ENCODE data around the gene GLRB. TPM values are rescaled to one million over a fixed set of nuclear protein-coding genes. Genes with fewer than 3 reads are reported as not detected.
"Not testable (repeated sequence)": the region's sequence is repeated elsewhere in the genome, so short reads cannot be mapped to it uniquely, and the experiment has no call there.

GLRB gene
- total and polyA plus RNA-seq, 9 of the 15 experiments (the other 6 are each of a cell fraction or from before 2014, with no cell fraction given): not detected

DNA sequence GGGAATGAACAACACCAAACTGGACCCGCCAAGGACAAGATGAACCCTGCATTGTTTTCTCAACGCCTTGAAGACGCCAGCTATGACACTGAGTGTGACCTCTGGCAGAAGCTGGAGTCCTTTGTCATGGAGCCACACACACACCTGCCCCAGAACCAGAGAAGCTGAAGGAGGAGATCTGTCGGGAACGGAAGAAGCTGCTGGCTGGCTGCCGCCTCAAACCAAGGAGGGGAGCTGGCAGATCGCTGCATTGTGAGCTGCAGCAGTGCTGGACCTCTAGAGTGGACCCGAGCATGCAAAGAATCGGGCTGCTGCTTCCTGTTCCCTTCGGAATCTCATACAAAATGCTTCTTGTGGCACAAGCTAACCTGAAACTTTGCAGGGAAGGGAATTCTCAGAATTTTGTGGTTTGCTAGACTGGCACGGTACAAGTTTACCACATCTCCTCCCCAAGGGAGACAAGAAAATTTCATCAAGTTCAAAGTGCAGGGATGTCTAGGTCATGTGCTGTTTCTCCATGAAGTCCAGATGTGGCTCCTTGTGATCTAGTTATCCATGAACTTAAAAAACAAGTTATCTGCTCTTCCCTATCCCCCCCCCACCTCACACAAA is 23.4 kb upstream of the GLRB start (continued):
- TF ChIP-seq USF1 (CRISPR knock-in tag; IDR thresholded peaks at IDR 0.05) (no peak), ZNF282 (CRISPR knock-in tag; IDR thresholded peaks at IDR 0.05) (no peak)

GRCh38 chr4:157057218-157057617 is 18.7 kb upstream of the GLRB start:
- no peak for TF ChIP-seq NR2C1 (IDR thresholded peaks at IDR 0.05)
- TF ChIP-seq NR2C1 (tag; IDR thresholded peaks at IDR 0.05): no peak
- TF ChIP-seq ZNF175 (CRISPR knock-in tag; IDR thresholded peaks at IDR 0.05; ENCODE audit: low read depth): no peak
- no peak for TF ChIP-seq HES1 (IDR thresholded peaks at IDR 0.05; ENCODE audit: low read depth)
- TF ChIP-seq NELFE (IDR thresholded peaks at IDR 0.05; ENCODE audit: insufficient read depth, insufficient read length): no peak
- no peak for TF ChIP-seq ADNP (tag; IDR thresholded peaks at IDR 0.05)
- no peak for TF ChIP-seq ZNF263 (CRISPR knock-in tag; IDR thresholded peaks at IDR 0.05; ENCODE audit: borderline replicate concordance)
- no peak for TF ChIP-seq ZNF830 (CRISPR knock-in tag; IDR thresholded peaks at IDR 0.05)
- TF ChIP-seq STAG1 (CRISPR knock-in tag; IDR thresholded peaks at IDR 0.05; ENCODE audit: borderline replicate concordance): no peak
- BruUV-seq (replicated peaks): no TSS peak
- no peak overlapping the region for H3K27ac ChIP-seq (ENCODE audit: extremely low read depth, low read depth, low read length)
- no peak overlapping the region for H3K4me3 ChIP-seq
- DNase-seq (ENCODE audit: extremely low read depth in 1 of 4, low spot score in 3 of 4) (no peak), ATAC-seq (no peak), FAIRE-seq (no peak)
- CTCF ChIA-PET (ENCODE audit: low intra/inter-chr PET ratio): no interaction called here
- H3K79me2 ChIP-seq (ENCODE audit: control insufficient read depth, insufficient read depth, low read length): no peaks in the 10 kb centered on the region
- H3K9me1 ChIP-seq (ENCODE audit: control insufficient read depth, insufficient read depth, low read length): no peaks in the 10 kb centered on the region
- no peak overlapping the region for H2AFZ ChIP-seq (ENCODE audit: low read depth, low read length)
- H3K4me2 ChIP-seq (ENCODE audit: insufficient read depth, low read length): no peak overlapping the region
- no peak overlapping the region for H3K9ac ChIP-seq (ENCODE audit: insufficient read depth in 1 of 2, low read depth in 2 of 2, low read length in 2 of 2)
- POLR2A ChIA-PET: no interaction called here
- H3K9me3 ChIP-seq (replicated peaks; ENCODE audit: control insufficient read depth, insufficient read depth, low read depth, low read length): no peaks in the 10 kb centered on the region
- 0% methylated on average over 1 of the region's 1 CpG for WGBS (ENCODE audit: insufficient coverage, low coverage, missing lambda C conversion rate)
- H3K27me3 ChIP-seq (ENCODE audit: control insufficient read depth in 2 of 2, insufficient read depth in 2 of 2, low read length in 2 of 2): no peaks in the 10 kb centered on the region
- no peaks in the 10 kb centered on the region for H3K4me1 ChIP-seq (replicated peaks in 1 of 2; ENCODE audit: control insufficient read depth in 2 of 2, insufficient read depth in 2 of 2, low read length in 2 of 2)
- in situ Hi-C loops (cut with MboI): no loop called here
- H3K36me3 ChIP-seq (ENCODE audit: control insufficient read depth, insufficient read depth, low read length): no peaks in the 10 kb centered on the region
- no peaks in the 10 kb centered on the region for H4K20me1 ChIP-seq (replicated peaks; ENCODE audit: control insufficient read depth, insufficient read depth, low read length)
- intact Hi-C loops (cut with micrococcal nuclease): no loop called here

GRCh38 chr4:157058899-157059298 is 17.1 kb upstream of the GLRB start:
- intact Hi-C loops (cut with micrococcal nuclease); H3K9me1 ChIP-seq (ENCODE audit: control insufficient read depth, insufficient read depth, low read length); H3K4me2 ChIP-seq (ENCODE audit: insufficient read depth, low read length); FAIRE-seq; POLR2A ChIA-PET; H3K9ac ChIP-seq (ENCODE audit: insufficient read depth in 1 of 2, low read depth in 2 of 2, low read length in 2 of 2); H3K27ac ChIP-seq (ENCODE audit: extremely low read depth, low read depth, low read length); H3K9me3 ChIP-seq (replicated peaks; ENCODE audit: control insufficient read depth, insufficient read depth, low read depth, low read length); H3K79me2 ChIP-seq (ENCODE audit: control insufficient read depth, insufficient read depth, low read length); DNase-seq (ENCODE audit: extremely low read depth in 1 of 4, low spot score in 3 of 4); BruUV-seq (replicated peaks); H3K27me3 ChIP-seq (ENCODE audit: control insufficient read depth in 2 of 2, insufficient read depth in 2 of 2, low read length in 2 of 2); H4K20me1 ChIP-seq (replicated peaks; ENCODE audit: control insufficient read depth, insufficient read depth, low read length); ATAC-seq; H3K36me3 ChIP-seq (ENCODE audit: control insufficient read depth, insufficient read depth, low read length); H3K4me3 ChIP-seq; H3K4me1 ChIP-seq (replicated peaks in 1 of 2; ENCODE audit: control insufficient read depth in 2 of 2, insufficient read depth in 2 of 2, low read length in 2 of 2); H2AFZ ChIP-seq (ENCODE audit: low read depth, low read length); in situ Hi-C loops (cut with MboI); CTCF ChIA-PET (ENCODE audit: low intra/inter-chr PET ratio): not testable (repeated sequence)
- WGBS (ENCODE audit: insufficient coverage, low coverage, missing lambda C conversion rate): 0% methylated on average over 5 of the region's 5 CpGs

Data from K562 (cell line).